RWPE2 (cell line): ENCODE results near the gene NTRK2.

Experiments used
- ATAC-seq: fragments of 200-7000 bp; cut with Tn5 transposase; 3 replicates; pipeline ENCODE4 v1.9.1; 2021; ENCODE audit warnings: low read depth
- DNase-seq: peaks from one replicate; pipeline ENCODE4 v3.0.0-alpha.2; 2020; ENCODE audit warnings: low spot score
- H3K27ac ChIP-seq: fragments of 450-650 bp; 2 replicates; pipeline ENCODE4 v1.5.1; 2017; ENCODE audit warnings: mild to moderate bottlenecking; ENCODE audit not compliant: poor library complexity, severe bottlenecking
- H3K27me3 ChIP-seq: fragments of 250-450 bp; sonication (Bioruptor Pico); 2 replicates; pipeline ENCODE4 v1.5.1; 2021; ENCODE audit warnings: mild to moderate bottlenecking, moderate library complexity; ENCODE audit not compliant: insufficient read depth, poor library complexity, severe bottlenecking
- H3K36me3 ChIP-seq: fragments of 250-450 bp; sonication (Bioruptor Pico); 2 replicates; pipeline ENCODE4 v1.5.1; 2020; ENCODE audit warnings: low read depth, mild to moderate bottlenecking, moderate library complexity
- H3K4me1 ChIP-seq: fragments of 250-450 bp; sonication (Bioruptor Pico); 2 replicates; pipeline ENCODE4 v1.5.1; 2021; ENCODE audit warnings: mild to moderate bottlenecking, moderate library complexity; ENCODE audit not compliant: insufficient read depth, poor library complexity, severe bottlenecking
- H3K4me3 ChIP-seq: fragments of 250-450 bp; sonication (Bioruptor Pico); 2 replicates; pipeline ENCODE4 v1.5.1; 2021; ENCODE audit warnings: mild to moderate bottlenecking, moderate library complexity; ENCODE audit not compliant: severe bottlenecking
- H3K9me3 ChIP-seq: fragments of 250-450 bp; sonication (Bioruptor Pico); 2 replicates; pipeline ENCODE4 v1.5.1; 2021; ENCODE audit warnings: mild to moderate bottlenecking, moderate library complexity; ENCODE audit not compliant: severe bottlenecking
- TF ChIP-seq, protein P1 (sequence below): fragments of 450-650 bp; IDR thresholded peaks from one replicate; pipeline ENCODE4 v1.5.1; 2017; ENCODE audit warnings: mild to moderate bottlenecking, moderate library complexity; ENCODE audit not compliant: poor library complexity, severe bottlenecking

Gene NTRK2

GRCh38 chr9:84785792-84786547 lies 116.4 kb downstream of the NTRK2 start:
- ATAC-seq (no peak), DNase-seq (no peak)
- Histone ChIP-seq H3K27ac (no peak overlapping the region), H3K27me3 (no peaks in the 10 kb centered on the region), H3K4me1 (no peaks in the 10 kb centered on the region), H3K9me3 (no peaks in the 10 kb centered on the region), H3K36me3 (no peaks in the 10 kb centered on the region), H3K4me3 (no peak overlapping the region)
- TF ChIP-seq, protein P1, sequence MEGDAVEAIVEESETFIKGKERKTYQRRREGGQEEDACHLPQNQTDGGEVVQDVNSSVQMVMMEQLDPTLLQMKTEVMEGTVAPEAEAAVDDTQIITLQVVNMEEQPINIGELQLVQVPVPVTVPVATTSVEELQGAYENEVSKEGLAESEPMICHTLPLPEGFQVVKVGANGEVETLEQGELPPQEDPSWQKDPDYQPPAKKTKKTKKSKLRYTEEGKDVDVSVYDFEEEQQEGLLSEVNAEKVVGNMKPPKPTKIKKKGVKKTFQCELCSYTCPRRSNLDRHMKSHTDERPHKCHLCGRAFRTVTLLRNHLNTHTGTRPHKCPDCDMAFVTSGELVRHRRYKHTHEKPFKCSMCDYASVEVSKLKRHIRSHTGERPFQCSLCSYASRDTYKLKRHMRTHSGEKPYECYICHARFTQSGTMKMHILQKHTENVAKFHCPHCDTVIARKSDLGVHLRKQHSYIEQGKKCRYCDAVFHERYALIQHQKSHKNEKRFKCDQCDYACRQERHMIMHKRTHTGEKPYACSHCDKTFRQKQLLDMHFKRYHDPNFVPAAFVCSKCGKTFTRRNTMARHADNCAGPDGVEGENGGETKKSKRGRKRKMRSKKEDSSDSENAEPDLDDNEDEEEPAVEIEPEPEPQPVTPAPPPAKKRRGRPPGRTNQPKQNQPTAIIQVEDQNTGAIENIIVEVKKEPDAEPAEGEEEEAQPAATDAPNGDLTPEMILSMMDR, result no peak

GRCh38 chr9:84788803-84789462 lies 119.4 kb downstream of the NTRK2 start:
- ATAC-seq (no peak), DNase-seq (no peak)

GRCh38 chr9:84789463-84789830 lies 119.9 kb downstream of the NTRK2 start:
- H3K27ac ChIP-seq, result no peak overlapping the region
- TF ChIP-seq, protein P1, result no peak

More at GRCh38 chr9:84788803-84789462, 119.4 kb downstream of the NTRK2 start:
- no peak overlapping the region for H3K27ac ChIP-seq
- no peaks in the 10 kb centered on the region for H3K27me3 ChIP-seq
- no peaks in the 10 kb centered on the region for H3K4me1 ChIP-seq
- TF ChIP-seq, protein P1, result no peak
- H3K36me3 ChIP-seq, result no peaks in the 10 kb centered on the region
- H3K4me3 ChIP-seq, result no peak overlapping the region
- no peaks in the 10 kb centered on the region for H3K9me3 ChIP-seq

DNA sequence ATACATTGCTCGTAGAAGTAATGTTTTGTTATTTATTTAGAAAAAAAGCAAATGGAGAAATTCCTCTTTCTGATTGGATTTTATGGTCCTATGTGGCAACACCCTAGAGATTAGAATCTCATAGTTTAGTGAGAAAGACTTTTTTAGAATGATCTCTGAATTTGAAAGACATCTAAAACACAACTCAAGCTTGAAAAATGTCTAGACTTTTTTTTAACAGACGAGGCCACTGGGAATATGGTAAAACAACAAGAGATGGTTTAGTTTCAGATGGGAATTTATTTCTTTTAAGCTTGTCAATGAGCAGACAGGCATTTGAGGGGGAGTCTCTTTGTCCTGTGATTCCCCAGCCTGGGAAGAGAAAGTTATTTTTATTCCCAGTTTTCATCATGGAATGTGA lies 122.1 kb downstream of the NTRK2 start:
- ATAC-seq (no peak), DNase-seq (no peak)
- H3K27ac ChIP-seq, result no peak overlapping the region
- no peaks in the 10 kb centered on the region for H3K4me1 ChIP-seq
- H3K4me3 ChIP-seq, result no peak overlapping the region
- no peaks in the 10 kb centered on the region for H3K36me3 ChIP-seq
- TF ChIP-seq, protein P1, result no peak
- H3K27me3 ChIP-seq, result no peaks in the 10 kb centered on the region
- no peaks in the 10 kb centered on the region for H3K9me3 ChIP-seq

More at GRCh38 chr9:84789463-84789830, 119.9 kb downstream of the NTRK2 start:
- Histone ChIP-seq H3K4me3 (no peak overlapping the region), H3K27me3 (no peaks in the 10 kb centered on the region), H3K4me1 (no peaks in the 10 kb centered on the region), H3K36me3 (no peaks in the 10 kb centered on the region), H3K9me3 (no peaks in the 10 kb centered on the region)
- DNase-seq (no peak), ATAC-seq (no peak)

DNA sequence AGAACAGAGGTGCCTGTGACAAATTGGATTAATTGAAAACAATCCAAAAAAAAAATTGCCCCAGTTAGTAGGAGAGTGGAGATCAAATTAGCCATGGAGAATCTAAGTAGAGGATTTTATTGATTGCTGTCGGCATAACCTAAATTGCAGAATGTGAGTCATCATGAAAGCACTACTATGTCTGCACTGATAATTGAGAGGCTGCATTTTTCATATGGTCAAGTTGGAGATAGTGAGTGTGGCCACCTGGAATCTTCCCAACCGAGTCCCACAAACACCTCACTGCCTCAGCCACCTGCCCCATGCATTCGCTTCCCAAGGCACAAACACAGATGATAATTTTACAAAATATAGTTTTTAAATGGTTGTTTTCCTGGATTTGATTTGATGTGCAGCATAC lies 123.7 kb downstream of the NTRK2 start:
- no peaks in the 10 kb centered on the region for H3K27me3 ChIP-seq
- no peak for DNase-seq
- no peaks in the 10 kb centered on the region for H3K36me3 ChIP-seq
- no peak overlapping the region for H3K4me3 ChIP-seq
- H3K4me1 ChIP-seq, result no peaks in the 10 kb centered on the region
- ATAC-seq, result no peak
- TF ChIP-seq, protein P1, result no peak
- H3K27ac ChIP-seq, result no peak overlapping the region
- no peaks in the 10 kb centered on the region for H3K9me3 ChIP-seq
